ENCODE data around the gene RDH16.

- TF ChIP-seq CTCF (IDR thresholded peaks at IDR 0.05; ENCODE audit: low read depth, low read length, poor library complexity, severe bottlenecking) (no peak), EZH2phosphoT487 (IDR thresholded peaks at IDR 0.05; ENCODE audit: borderline replicate concordance, low read length) (no peak)
Measured at GRCh38 chr12:57004651-57005050, 47.2 kb upstream of the RDH16 start.
